A673 (cell line): ENCODE results near the gene ZDHHC5.

ENCODE experiments used
- CTCF ChIP-seq: fragments of 300-800, 200-600 bp; sonication (generic); conservative IDR thresholded peaks from 2 replicates; pipeline ENCODE4 v1.5.1; 2017; ENCODE audit warnings: low read depth, mild to moderate bottlenecking, antibody characterized with exemption, low read length, moderate library complexity, mixed read lengths
- EZH2 ChIP-seq: fragments of 200-600 bp; sonication (generic); IDR thresholded peaks from 2 replicates; pipeline ENCODE4 v1.6.1; 2017; ENCODE audit warnings: borderline replicate concordance, low read depth, mild to moderate bottlenecking, mixed read lengths, antibody characterized with exemption, low read length; ENCODE audit not compliant: poor library complexity, severe bottlenecking

DNA sequence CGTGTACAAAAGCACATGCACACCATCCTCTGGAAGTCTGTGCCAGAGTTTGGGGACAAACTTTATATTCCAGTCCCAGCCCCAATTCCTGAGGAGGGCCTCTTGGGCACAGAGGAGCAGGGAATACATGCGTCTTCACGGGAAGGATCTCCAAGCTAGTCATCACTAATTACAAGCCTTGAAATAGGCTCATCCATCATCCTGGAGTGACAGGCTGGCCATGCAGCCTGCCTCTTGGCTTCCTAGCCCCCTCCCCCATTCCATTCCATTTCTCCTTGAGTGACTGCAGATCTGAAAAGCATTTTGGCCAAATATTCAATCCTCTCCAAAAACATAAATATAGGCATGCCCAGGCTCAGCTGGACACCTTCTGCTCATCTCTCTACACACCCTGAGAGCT lies 45.7 kb upstream of the ZDHHC5 start:
- TF ChIP-seq CTCF: no peak
- TF ChIP-seq EZH2: no peak
